HCT116 (cell line): ENCODE measurements around the gene GRM2. TPM values are rescaled to one million over a fixed set of nuclear protein-coding genes. Genes with fewer than 3 reads are reported as not detected.

Source experiments
- ATAC-seq: fragments of 200-7000 bp; cut with Tn5 transposase; 2 replicates; pipeline ENCODE4 v1.9.1; 2020; ENCODE audit warnings: mild to moderate bottlenecking, moderate library complexity
- BruUV-seq: library from RNA; stranded (reverse); fragments of 400-500 nt; replicated peaks from 2 replicates; lab custom pipeline; 2021; lab: Mats Ljungman, UMichigan
- CTCF ChIA-PET: fragments of 300-600 bp; sonication (Branson Sonifier 250); formaldehyde crosslinking; loops from one replicate; lab custom pipeline; 2021; ENCODE audit warnings: antibody characterized with exemption; lab: Charles Lee
- POLR2A ChIA-PET: fragments of 300-600, 350-600 bp; sonication (Branson Sonifier 250); formaldehyde crosslinking; loops from one replicate; lab custom pipeline; 2021; ENCODE audit warnings: antibody characterized with exemption; lab: Charles Lee
- RAD21 ChIA-PET, 2 experiments: fragments of 300-600 bp; sonication (Branson Sonifier 250); formaldehyde crosslinking; loops; one replicate each; lab custom pipeline; 2023; ENCODE audit warnings: low total read pairs in 2 of 2; ENCODE audit not compliant: uncharacterized antibody in 2 of 2, unreplicated experiment in 2 of 2, low non-redundant PET in 1 of 2; lab: Charles Lee
- DNase-seq: peaks from one replicate; pipeline ENCODE4 v3.0.0-alpha.2; 2010; ENCODE audit warnings: low read depth, low spot score
- H2AFZ ChIP-seq: fragments of 200-600 bp; shearing (Covaris generic), sonication (generic); 2 replicates; pipeline ENCODE4 v1.6.1; 2017; ENCODE audit warnings: low read depth, mixed run types, mixed read lengths, antibody characterized with exemption, low read length; ENCODE audit not compliant: poor library complexity, severe bottlenecking
- H3K27ac ChIP-seq: 2 replicates; pipeline ENCODE4 v1.5.1; 2012; ENCODE audit warnings: low read depth, low read length
- H3K27me3 ChIP-seq: fragments of 200-600 bp; sonication (generic); 2 replicates; pipeline ENCODE4 v1.6.1; 2016; ENCODE audit warnings: mixed run types, low read length, mixed read lengths; ENCODE audit not compliant: insufficient read depth
- H3K36me3 ChIP-seq, 2 experiments: fragments of 200-500 bp in 1 of 2; fragments of 200-600 bp in 1 of 2; sonication (Bioruptor generic) in 1 of 2; sonication (generic) in 1 of 2; 2 replicates each; pipeline versions ENCODE4 v1.5.1 to v1.6.1; 2014 to 2016; ENCODE audit warnings: low read length in 2 of 2, inconsistent platforms in 1 of 2, mixed read lengths in 1 of 2, mixed run types in 1 of 2; ENCODE audit not compliant: insufficient read depth in 2 of 2, control insufficient read depth in 1 of 2
- H3K4me1 ChIP-seq, 2 experiments: fragments of 200-600 bp in 1 of 2; sonication (generic) in 1 of 2; 2 replicates each; pipeline versions ENCODE4 v1.5.1 to v1.6.1; 2012 to 2017; ENCODE audit warnings: low read length in 2 of 2, inconsistent platforms in 1 of 2, mild to moderate bottlenecking in 1 of 2, mixed read lengths in 1 of 2, mixed run types in 1 of 2, moderate library complexity in 1 of 2; ENCODE audit not compliant: insufficient read depth in 2 of 2, control insufficient read depth in 1 of 2
- H3K4me2 ChIP-seq: fragments of 200-600 bp; sonication (generic); 2 replicates; pipeline ENCODE4 v1.6.1; 2017; ENCODE audit warnings: mixed run types, low read length, mixed read lengths
- H3K4me3 ChIP-seq, 2 experiments: fragments of 200-600 bp in 1 of 2; sonication (generic) in 1 of 2; replicated peaks in 1 of 2; 2 replicates each; pipeline ENCODE4 v1.5.1; 2011 to 2016; ENCODE audit warnings: low read length in 2 of 2, control low read depth in 1 of 2, low read depth in 1 of 2, mild to moderate bottlenecking in 1 of 2, mixed read lengths in 1 of 2, mixed run types in 1 of 2
- H3K79me2 ChIP-seq: fragments of 200-600 bp; sonication (generic); 2 replicates; pipeline ENCODE4 v1.6.1; 2017; ENCODE audit warnings: mild to moderate bottlenecking, mixed run types, low read length, moderate library complexity, mixed read lengths; ENCODE audit not compliant: insufficient read depth
- H3K9ac ChIP-seq: fragments of 200-600 bp; sonication (generic); 2 replicates; pipeline ENCODE4 v1.6.1; 2016; ENCODE audit warnings: low read length, mixed read lengths
- H3K9me2 ChIP-seq: fragments of 200-600 bp; sonication (generic), shearing (Covaris generic); 2 replicates; pipeline ENCODE4 v1.6.1; 2017; ENCODE audit warnings: mixed run types, mild to moderate bottlenecking, moderate library complexity; ENCODE audit not compliant: insufficient read depth
- H3K9me3 ChIP-seq, 2 experiments: fragments of 200-500 bp in 1 of 2; fragments of 200-600 bp in 1 of 2; sonication (Bioruptor generic) in 1 of 2; sonication (generic) in 1 of 2; 2 replicates each; pipeline ENCODE4 v1.6.1; 2014 to 2017; ENCODE audit warnings: low read length in 2 of 2, mixed read lengths in 2 of 2, inconsistent platforms in 1 of 2, low read depth in 1 of 2, mild to moderate bottlenecking in 1 of 2, mixed run types in 1 of 2, moderate library complexity in 1 of 2; ENCODE audit not compliant: control insufficient read depth in 1 of 2, insufficient read depth in 1 of 2
- H4K20me1 ChIP-seq: fragments of 200-600 bp; sonication (generic), shearing (Covaris generic); 2 replicates; pipeline ENCODE4 v1.6.1; 2017; ENCODE audit warnings: mixed run types, mild to moderate bottlenecking, moderate library complexity; ENCODE audit not compliant: insufficient read depth
- CBX3 ChIP-seq: IDR thresholded peaks from 2 replicates; pipeline ENCODE4 v1.6.1; 2012; ENCODE audit warnings: low read depth
- CTCF ChIP-seq, 3 experiments: fragments of 200-600 bp in 1 of 3; sonication (generic) in 1 of 3; IDR thresholded peaks in 2 of 3; conservative IDR thresholded peaks in 1 of 3; 2 replicates each; pipeline ENCODE4 v1.5.1; 2012 to 2017; ENCODE audit warnings: low read depth in 2 of 3, low read length in 2 of 3, antibody characterized with exemption in 1 of 3, borderline replicate concordance in 1 of 3, control low read depth in 1 of 3, mild to moderate bottlenecking in 1 of 3, mixed read lengths in 1 of 3, mixed run types in 1 of 3, moderate library complexity in 1 of 3; ENCODE audit not compliant: insufficient read depth in 1 of 3
- ELF1 ChIP-seq: IDR thresholded peaks from 2 replicates; pipeline ENCODE4 v1.6.1; 2012; ENCODE audit warnings: low read depth, borderline replicate concordance
- EZH2 ChIP-seq: fragments of 200-600 bp; sonication (generic); IDR thresholded peaks from 2 replicates; pipeline ENCODE4 v1.6.1; 2017; ENCODE audit warnings: antibody characterized with exemption, mixed run types
- FOSL1 ChIP-seq: IDR thresholded peaks from 2 replicates; pipeline ENCODE4 v1.6.1; 2012; ENCODE audit warnings: low read depth
- POLR2A ChIP-seq: IDR thresholded peaks from 2 replicates; pipeline ENCODE4 v1.7.0; 2011; ENCODE audit warnings: borderline replicate concordance; ENCODE audit not compliant: insufficient read depth, insufficient read length; ENCODE audit errors: extremely low read depth
- POLR2AphosphoS5 ChIP-seq: IDR thresholded peaks from 2 replicates; pipeline ENCODE4 v1.6.1; 2011; ENCODE audit warnings: mild to moderate bottlenecking, low read depth, low read length, moderate library complexity
- RAD21 ChIP-seq: IDR thresholded peaks from 2 replicates; pipeline ENCODE4 v1.6.1; 2012; ENCODE audit warnings: low read depth, mild to moderate bottlenecking
- SIN3A ChIP-seq: IDR thresholded peaks from 2 replicates; pipeline ENCODE4 v1.6.1; 2012; ENCODE audit warnings: low read depth
- SP1 ChIP-seq: IDR thresholded peaks from 2 replicates; pipeline ENCODE4 v1.6.1; 2012; ENCODE audit warnings: low read depth
- SRF ChIP-seq: IDR thresholded peaks from 2 replicates; pipeline ENCODE4 v1.6.1; 2012; ENCODE audit warnings: low read depth
- TCF7L2 ChIP-seq: IDR thresholded peaks from 2 replicates; pipeline ENCODE4 v1.7.0; 2011; ENCODE audit warnings: borderline replicate concordance, inconsistent platforms; ENCODE audit not compliant: insufficient read depth, insufficient read length; ENCODE audit errors: extremely low read depth
- YY1 ChIP-seq: IDR thresholded peaks from 2 replicates; pipeline ENCODE4 v1.6.1; 2011; ENCODE audit warnings: low read length, low read depth, moderate library complexity, mild to moderate bottlenecking; ENCODE audit not compliant: insufficient replicate concordance; ENCODE audit errors: extremely low read depth
- ZFX ChIP-seq: fragments of 450-650 bp; IDR thresholded peaks from 2 replicates; pipeline ENCODE4 v1.6.1; 2017
- ZNF274 ChIP-seq: fragments of 200-500 bp; sonication (Bioruptor generic); IDR thresholded peaks from 2 replicates; pipeline ENCODE4 v1.6.1; 2014; ENCODE audit warnings: mild to moderate bottlenecking, low read depth, low read length, inconsistent platforms
- intact Hi-C: fragments of 100-400 bp; cut with micrococcal nuclease; formaldehyde crosslinking; loops from 2 replicates; pipeline ENCODE4 v1.10.0; 2022
- total RNA-seq: library from RNA; stranded (reverse); gene quantifications from one replicate; pipeline ENCODE4 v1.2.1, GENCODE V29; 2021; ENCODE audit not compliant: unreplicated experiment
- TF ChIP-seq, protein P1 (sequence below): IDR thresholded peaks from 2 replicates; pipeline ENCODE4 v1.6.1; 2011; ENCODE audit warnings: mild to moderate bottlenecking, low read length, moderate library complexity; ENCODE audit not compliant: insufficient replicate concordance; ENCODE audit errors: extremely low read depth

GRM2 gene
- total RNA-seq, 1 experiment from 2014 or later, result 0.32 TPM

DNA sequence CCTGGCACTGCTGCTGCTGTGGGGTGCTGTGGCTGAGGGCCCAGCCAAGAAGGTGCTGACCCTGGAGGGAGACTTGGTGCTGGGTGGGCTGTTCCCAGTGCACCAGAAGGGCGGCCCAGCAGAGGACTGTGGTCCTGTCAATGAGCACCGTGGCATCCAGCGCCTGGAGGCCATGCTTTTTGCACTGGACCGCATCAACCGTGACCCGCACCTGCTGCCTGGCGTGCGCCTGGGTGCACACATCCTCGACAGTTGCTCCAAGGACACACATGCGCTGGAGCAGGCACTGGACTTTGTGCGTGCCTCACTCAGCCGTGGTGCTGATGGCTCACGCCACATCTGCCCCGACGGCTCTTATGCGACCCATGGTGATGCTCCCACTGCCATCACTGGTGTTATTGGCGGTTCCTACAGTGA, 2.1 kb downstream of the GRM2 start:
- H3K9ac ChIP-seq, result no peak overlapping the region
- H3K27me3 ChIP-seq, result no peaks in the 10 kb centered on the region
- H3K9me3 ChIP-seq, result no peaks in the 10 kb centered on the region
- no peaks in the 10 kb centered on the region for H4K20me1 ChIP-seq
- DNase-seq (no peak), ATAC-seq (no peak)
- no peak overlapping the region for H3K4me2 ChIP-seq
- no peaks in the 10 kb centered on the region for H3K79me2 ChIP-seq
- ChIA-PET RAD21 (no interaction called here), POLR2A (no interaction called here), CTCF (no interaction called here)
- H3K36me3 ChIP-seq, result no peaks in the 10 kb centered on the region; a peak in 1 of 4 replicates
- no peak overlapping the region for H2AFZ ChIP-seq
- H3K4me1 ChIP-seq, result no peaks in the 10 kb centered on the region
- no peaks in the 10 kb centered on the region for H3K9me2 ChIP-seq
- H3K27ac ChIP-seq, result no peak overlapping the region
- BruUV-seq, result no TSS peak
- intact Hi-C loops, result no loop called here
- no peak for TF ChIP-seq CTCF (IDR thresholded peaks at IDR 0.05 in 2 of 3, conservative IDR thresholded peaks at IDR 0.05 in 1 of 3; ENCODE audit: borderline replicate concordance in 1 of 3, insufficient read depth in 1 of 3, low read depth in 2 of 3, low read length in 2 of 3)
- no peak overlapping the region for H3K4me3 ChIP-seq

DNA sequence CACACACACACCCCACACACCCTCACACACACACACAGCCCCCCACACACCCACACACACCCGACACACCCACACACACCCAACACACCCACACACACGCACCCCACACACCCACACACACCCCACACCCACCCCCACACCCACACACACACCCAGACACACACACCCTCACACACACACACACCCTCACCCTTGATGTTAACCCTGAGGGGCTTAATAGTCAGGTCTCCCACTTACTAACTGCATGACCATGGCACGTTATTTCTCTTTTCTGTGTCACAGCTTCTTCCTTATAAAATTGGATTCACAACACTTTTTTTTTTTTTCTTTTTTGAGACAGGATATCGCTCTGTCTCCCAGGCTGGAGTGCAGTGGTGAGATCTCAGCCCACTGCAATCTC, 2.8 kb downstream of the GRM2 start:
- Histone ChIP-seq H3K36me3 (no peaks in the 10 kb centered on the region; a peak in 1 of 4 replicates), H3K27ac (no peak overlapping the region), H3K4me2 (no peak overlapping the region), H4K20me1 (no peaks in the 10 kb centered on the region), H3K79me2 (no peaks in the 10 kb centered on the region), H3K9me2 (no peaks in the 10 kb centered on the region), H2AFZ (no peak overlapping the region), H3K27me3 (0 out of 2 replicates have a peak, but pooled peaks cover 4% of the 10 kb centered on the region), H3K9ac (no peak overlapping the region), H3K4me1 (no peaks in the 10 kb centered on the region), H3K4me3 (no peak overlapping the region), H3K9me3 (no peaks in the 10 kb centered on the region)
- ChIA-PET RAD21 (no interaction called here), POLR2A (interaction anchor here (1.1 kb wide), 1 partner anchor 89 kb away, joined by 3 read pairs; no protein-coding TSS in a partner anchor), CTCF (interaction anchor here (1.9 kb wide), 1 partner anchor 9 kb away, joined by 12 read pairs; no protein-coding TSS in a partner anchor)
- DNase-seq (no peak), ATAC-seq (no peak)
- intact Hi-C loops, result no loop called here
- no TSS peak for BruUV-seq
- TF ChIP-seq EZH2 (no peak), ELF1 (no peak), SRF (no peak), SIN3A (no peak), ZNF274 (no peak), SP1 (no peak), POLR2AphosphoS5 (no peak), ZFX (no peak), CBX3 (no peak), POLR2A (no peak), RAD21 (no peak), FOSL1 (no peak), YY1 (no peak), TCF7L2 (no peak)
- TF ChIP-seq, protein P1, sequence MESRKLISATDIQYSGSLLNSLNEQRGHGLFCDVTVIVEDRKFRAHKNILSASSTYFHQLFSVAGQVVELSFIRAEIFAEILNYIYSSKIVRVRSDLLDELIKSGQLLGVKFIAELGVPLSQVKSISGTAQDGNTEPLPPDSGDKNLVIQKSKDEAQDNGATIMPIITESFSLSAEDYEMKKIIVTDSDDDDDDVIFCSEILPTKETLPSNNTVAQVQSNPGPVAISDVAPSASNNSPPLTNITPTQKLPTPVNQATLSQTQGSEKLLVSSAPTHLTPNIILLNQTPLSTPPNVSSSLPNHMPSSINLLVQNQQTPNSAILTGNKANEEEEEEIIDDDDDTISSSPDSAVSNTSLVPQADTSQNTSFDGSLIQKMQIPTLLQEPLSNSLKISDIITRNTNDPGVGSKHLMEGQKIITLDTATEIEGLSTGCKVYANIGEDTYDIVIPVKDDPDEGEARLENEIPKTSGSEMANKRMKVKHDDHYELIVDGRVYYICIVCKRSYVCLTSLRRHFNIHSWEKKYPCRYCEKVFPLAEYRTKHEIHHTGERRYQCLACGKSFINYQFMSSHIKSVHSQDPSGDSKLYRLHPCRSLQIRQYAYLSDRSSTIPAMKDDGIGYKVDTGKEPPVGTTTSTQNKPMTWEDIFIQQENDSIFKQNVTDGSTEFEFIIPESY, result no peak
